ENCODE results near the gene KIRREL3. TPM values are rescaled to one million over a fixed set of nuclear protein-coding genes. Genes with fewer than 3 reads are reported as not detected.

Gene KIRREL3
- total RNA-seq, 1 donor from 2014 or later: 2.1 TPM

- DNase-seq: no peak
Measured at GRCh38 chr11:126868741-126869140, 131.8 kb downstream of the KIRREL3 start.

- DNase-seq: no peak
Measured at GRCh38 chr11:126864934-126865333, 135.6 kb downstream of the KIRREL3 start.

GRCh38 chr11:126863294-126863997, 137.1 kb downstream of the KIRREL3 start:
- no peak for DNase-seq

- no peak for DNase-seq
Measured at GRCh38 chr11:126862664-126863243, 137.8 kb downstream of the KIRREL3 start.

- no peak for DNase-seq
Measured at GRCh38 chr11:126861796-126862459, 138.6 kb downstream of the KIRREL3 start.

GRCh38 chr11:126857860-126858808, 142.4 kb downstream of the KIRREL3 start:
- no peak for DNase-seq

GRCh38 chr11:126855536-126855935, 145.0 kb downstream of the KIRREL3 start:
- DNase-seq: no peak

- no peak for DNase-seq
Measured at GRCh38 chr11:126853732-126854131, 146.8 kb downstream of the KIRREL3 start.

GRCh38 chr11:126844789-126845188, 155.8 kb downstream of the KIRREL3 start:
- no peak for DNase-seq

GRCh38 chr11:126843096-126843495, 157.5 kb downstream of the KIRREL3 start:
- no peak for DNase-seq

- no peak for DNase-seq
Measured at GRCh38 chr11:126841999-126842398, 158.6 kb downstream of the KIRREL3 start.

GRCh38 chr11:126840975-126841374, 159.6 kb downstream of the KIRREL3 start:
- DNase-seq: no peak

GRCh38 chr11:126840201-126840886, 160.2 kb downstream of the KIRREL3 start:
- DNase-seq: no peak

GRCh38 chr11:126839496-126839895, 161.1 kb downstream of the KIRREL3 start:
- peak; percentile 14 for DNase-seq

- no peak for DNase-seq
Measured at GRCh38 chr11:126838779-126839178, 161.8 kb downstream of the KIRREL3 start.

- no peak for DNase-seq
Measured at GRCh38 chr11:126837581-126837980, 163.0 kb downstream of the KIRREL3 start.

GRCh38 chr11:126834573-126834972, 166.0 kb downstream of the KIRREL3 start:
- DNase-seq: no peak

- DNase-seq: no peak
Measured at GRCh38 chr11:126834149-126834548, 166.4 kb downstream of the KIRREL3 start.

- no peak for DNase-seq
Measured at GRCh38 chr11:126833065-126833464, 167.5 kb downstream of the KIRREL3 start.

GRCh38 chr11:126832387-126832786, 168.2 kb downstream of the KIRREL3 start:
- no peak for DNase-seq

- no peak for DNase-seq
Measured at GRCh38 chr11:126830216-126830806, 170.3 kb downstream of the KIRREL3 start.
